Retinal pigment epithelial cell (primary cell): ENCODE data around the gene NEURL1.
"Not testable (repeated sequence)": the region's sequence is repeated elsewhere in the genome, so short reads cannot be mapped to it uniquely, and the experiment has no call there.

Experiments used
- DNase-seq: peaks from one replicate; pipeline ENCODE4 v3.0.0-alpha.2; 2010; ENCODE audit warnings: low read depth
- H3K4me3 ChIP-seq: 2 replicates; pipeline ENCODE4 v1.5.1; 2011; ENCODE audit warnings: mild to moderate bottlenecking, low read length, control low read depth, moderate library complexity
- TF ChIP-seq, protein P1 (sequence below): conservative IDR thresholded peaks from 2 replicates; pipeline ENCODE4 v1.5.1; 2011; ENCODE audit warnings: low read depth, low read length, control low read depth, inconsistent platforms

The NEURL1 gene

DNA sequence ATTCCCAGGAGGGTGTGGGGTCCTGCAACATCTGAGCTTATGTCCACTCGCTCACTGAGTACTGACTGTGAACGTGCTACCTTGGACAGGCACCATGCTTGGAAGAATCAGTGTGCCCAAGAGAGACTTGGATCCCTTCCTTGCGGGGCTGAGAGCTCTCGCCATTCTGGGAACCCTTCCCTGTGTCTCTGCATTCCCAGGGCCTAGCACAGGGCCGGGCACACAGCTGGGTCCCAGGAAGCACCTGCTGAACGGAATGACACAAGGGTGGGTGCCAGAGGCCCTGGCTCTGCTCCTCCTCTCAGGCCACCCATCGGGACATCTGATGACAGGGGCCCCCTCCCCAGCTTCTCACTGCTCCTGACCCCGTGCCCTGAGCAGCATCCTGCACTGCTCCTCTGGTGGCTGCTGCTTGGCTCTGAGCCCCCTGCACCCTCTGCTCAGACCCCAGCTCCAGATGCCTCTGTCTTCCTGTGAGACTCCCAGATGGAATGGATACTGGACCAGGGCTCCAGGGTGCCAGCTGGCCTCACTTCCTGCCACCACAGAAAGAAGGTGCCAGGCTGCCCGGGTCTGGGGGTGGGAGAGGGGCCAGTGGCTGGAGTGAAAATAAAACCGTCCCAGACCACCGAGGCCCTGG is 129.6 kb downstream of the NEURL1 start:
- no peak for DNase-seq
- no peak overlapping the region for H3K4me3 ChIP-seq
- TF ChIP-seq, protein P1, sequence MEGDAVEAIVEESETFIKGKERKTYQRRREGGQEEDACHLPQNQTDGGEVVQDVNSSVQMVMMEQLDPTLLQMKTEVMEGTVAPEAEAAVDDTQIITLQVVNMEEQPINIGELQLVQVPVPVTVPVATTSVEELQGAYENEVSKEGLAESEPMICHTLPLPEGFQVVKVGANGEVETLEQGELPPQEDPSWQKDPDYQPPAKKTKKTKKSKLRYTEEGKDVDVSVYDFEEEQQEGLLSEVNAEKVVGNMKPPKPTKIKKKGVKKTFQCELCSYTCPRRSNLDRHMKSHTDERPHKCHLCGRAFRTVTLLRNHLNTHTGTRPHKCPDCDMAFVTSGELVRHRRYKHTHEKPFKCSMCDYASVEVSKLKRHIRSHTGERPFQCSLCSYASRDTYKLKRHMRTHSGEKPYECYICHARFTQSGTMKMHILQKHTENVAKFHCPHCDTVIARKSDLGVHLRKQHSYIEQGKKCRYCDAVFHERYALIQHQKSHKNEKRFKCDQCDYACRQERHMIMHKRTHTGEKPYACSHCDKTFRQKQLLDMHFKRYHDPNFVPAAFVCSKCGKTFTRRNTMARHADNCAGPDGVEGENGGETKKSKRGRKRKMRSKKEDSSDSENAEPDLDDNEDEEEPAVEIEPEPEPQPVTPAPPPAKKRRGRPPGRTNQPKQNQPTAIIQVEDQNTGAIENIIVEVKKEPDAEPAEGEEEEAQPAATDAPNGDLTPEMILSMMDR: no peak

DNA sequence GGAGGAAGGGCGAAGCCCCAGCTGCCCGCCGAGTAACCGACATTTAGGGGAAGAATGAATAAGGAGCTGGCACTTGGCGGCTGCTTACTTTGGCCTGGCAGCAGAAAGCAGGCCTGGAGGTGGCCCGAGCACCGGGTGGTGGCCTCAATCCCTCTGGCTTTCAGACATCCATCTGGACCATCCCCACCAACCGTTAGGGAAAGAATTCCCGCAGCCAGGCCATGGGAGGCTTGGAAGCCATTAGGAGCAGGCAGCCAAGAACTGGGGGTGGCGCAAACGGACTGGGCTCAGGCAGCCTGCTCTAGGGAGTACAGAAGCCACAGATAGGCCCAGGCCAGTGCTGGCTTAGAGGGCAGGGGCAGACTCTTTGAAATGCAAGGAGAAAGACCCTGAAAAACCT is 132.7 kb downstream of the NEURL1 start:
- TF ChIP-seq, protein P1: no peak
- DNase-seq: no peak

DNA sequence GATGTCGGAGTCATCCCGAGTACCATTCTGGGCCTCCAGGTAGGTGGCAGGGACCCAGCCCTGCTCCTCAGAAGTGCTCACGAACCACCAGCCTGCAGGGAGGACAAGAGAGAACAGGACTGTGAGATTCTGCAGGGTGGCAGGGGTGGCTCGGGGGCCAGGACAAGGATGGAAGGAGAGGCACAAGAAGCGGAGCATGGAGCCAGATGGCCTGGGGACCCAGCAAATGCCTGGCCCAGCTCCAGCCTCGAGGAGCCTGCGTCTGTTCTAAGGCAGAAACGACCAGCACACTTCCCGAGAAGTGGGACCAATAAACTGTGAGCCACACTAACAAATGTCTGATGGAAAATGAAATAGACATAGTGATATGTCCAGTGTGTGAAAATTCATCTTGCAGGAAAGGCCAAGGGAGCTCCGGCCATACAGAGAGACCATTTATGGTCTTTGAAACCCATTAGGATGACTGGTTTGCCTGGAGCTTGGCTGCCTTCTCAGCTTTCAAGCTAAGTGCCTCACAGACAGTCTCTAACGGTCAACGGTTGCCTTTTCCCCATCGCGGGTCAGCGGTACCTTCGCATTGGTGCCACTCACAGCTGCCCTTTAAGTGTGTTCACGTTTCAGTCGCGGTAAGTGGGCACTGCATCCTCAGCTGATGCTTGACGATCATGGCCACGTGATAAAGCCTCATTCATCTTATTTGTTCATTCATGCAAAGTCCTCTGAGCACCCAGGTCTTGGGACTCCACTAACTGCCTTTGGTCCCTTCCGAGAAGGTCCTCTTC is 133.8 kb downstream of the NEURL1 start:
- DNase-seq: no peak
- no peak overlapping the region for H3K4me3 ChIP-seq
- TF ChIP-seq, protein P1: no peak

More for the DNA sequence above, 132.7 kb downstream of the NEURL1 start:
- no peak overlapping the region for H3K4me3 ChIP-seq

DNA sequence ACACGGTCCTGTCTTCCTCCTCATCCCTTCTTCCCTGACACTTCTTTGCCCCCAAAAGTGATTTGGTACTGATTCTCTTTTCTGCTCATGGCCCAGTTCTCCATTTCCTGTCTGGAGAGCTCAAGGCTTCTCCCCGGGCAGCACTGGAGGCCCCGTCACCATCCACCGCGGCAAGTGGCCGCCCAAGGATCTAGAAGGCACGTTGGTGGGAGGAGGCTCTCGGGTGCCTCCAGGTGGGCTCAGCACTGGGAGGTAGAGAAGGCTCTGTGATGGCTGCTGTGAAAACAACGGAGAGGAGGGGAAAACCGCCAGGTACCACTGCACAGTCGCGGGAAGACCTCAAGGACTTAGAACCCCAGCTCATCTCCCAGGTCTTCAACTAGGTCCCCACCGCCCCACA is 134.4 kb downstream of the NEURL1 start:
- H3K4me3 ChIP-seq: no peak overlapping the region
- TF ChIP-seq, protein P1: no peak
- no peak for DNase-seq

DNA sequence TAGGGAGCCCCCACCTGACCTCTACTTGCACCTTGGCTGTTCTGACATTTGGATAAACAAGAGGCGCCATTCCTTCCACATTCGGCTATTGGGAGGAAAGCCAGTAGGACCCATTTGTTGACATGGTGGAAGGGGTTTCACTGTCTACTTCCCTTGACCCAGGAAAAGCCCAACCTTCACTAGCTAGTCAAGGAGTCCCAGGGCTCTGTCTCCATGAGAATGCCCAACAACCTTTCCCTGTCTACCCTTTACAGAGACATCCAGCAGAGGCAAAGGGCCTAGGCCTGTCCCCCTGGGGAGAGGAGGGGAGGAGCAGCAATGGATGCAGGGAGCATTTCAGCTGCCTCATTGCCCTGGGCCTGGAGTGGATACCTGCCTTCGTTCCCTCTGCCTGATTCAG is 136.1 kb downstream of the NEURL1 start:
- DNase-seq: no peak
- TF ChIP-seq, protein P1: no peak
- H3K4me3 ChIP-seq: no peak overlapping the region

DNA sequence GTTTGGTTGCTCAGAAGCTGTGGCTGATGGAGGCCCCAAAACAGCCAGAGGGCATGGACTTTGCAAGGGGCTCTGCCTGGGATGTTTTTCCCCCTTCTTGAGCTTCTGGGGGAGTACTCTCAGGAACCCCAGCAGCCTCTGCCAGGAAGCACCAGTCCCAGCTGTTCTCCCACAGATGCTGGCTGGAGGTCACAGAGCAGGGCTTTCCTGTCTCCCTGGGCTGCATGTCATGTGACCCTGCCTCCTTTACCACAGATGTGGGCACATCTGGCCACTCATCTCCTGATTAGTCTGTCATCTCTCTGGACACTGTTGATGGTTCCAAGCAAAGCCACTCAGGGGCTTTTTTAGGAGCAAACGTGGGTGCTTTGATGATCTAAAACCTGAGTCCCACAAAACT is 136.7 kb downstream of the NEURL1 start:
- no peak overlapping the region for H3K4me3 ChIP-seq
- no peak for DNase-seq
- TF ChIP-seq, protein P1: no peak

DNA sequence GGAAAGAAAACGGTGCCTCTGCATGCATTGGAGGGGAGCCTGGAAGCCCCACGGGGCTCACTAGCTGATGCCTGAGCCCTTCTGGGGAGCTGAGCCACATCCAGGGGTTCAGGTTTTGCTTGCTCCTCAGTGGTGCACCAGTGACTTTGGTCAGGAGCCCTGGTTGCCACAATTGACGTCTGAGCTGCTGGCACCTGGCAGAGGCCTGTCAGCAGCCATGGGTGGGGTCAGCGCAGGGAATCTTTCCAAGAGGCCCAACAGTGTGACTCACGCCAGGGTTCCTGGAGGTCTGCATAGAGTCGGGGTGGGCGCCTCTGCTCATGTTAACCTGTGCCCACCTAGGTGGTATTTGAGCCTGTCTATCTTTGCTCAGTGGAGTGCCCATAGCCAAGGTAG is 138.7 kb downstream of the NEURL1 start:
- no peak for DNase-seq
- TF ChIP-seq, protein P1: no peak
- no peak overlapping the region for H3K4me3 ChIP-seq

DNA sequence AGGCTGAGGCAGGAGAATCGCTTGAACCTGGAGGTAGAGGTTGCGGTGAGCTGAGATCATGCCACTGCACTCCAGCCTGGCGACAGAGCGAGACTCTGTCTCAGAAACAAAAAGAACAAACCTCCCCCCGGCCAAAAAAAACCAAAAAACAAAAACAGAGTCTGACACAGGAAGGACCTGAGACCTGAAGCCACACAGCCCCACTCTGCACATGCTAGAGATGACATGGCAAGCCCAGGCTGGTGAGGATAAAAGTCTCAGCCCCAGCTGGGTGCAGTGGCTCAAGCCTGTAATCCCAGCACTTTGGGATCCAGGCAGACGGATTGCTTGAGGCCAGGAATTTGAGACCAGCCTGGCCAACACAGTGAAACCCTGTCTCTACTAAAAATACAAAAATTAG is 139.4 kb downstream of the NEURL1 start:
- not testable (repeated sequence) for H3K4me3 ChIP-seq, DNase-seq
